ENCODE data around the gene HAUS8. TPM values are rescaled to one million over a fixed set of nuclear protein-coding genes. Genes with fewer than 3 reads are reported as not detected.

The HAUS8 gene
- total and polyA plus RNA-seq, 10 of the 15 experiments (the other 5 are each of a cell fraction or from before 2014, with no cell fraction given) = 22.7 to 43.9 (median 34.4) TPM

DNA sequence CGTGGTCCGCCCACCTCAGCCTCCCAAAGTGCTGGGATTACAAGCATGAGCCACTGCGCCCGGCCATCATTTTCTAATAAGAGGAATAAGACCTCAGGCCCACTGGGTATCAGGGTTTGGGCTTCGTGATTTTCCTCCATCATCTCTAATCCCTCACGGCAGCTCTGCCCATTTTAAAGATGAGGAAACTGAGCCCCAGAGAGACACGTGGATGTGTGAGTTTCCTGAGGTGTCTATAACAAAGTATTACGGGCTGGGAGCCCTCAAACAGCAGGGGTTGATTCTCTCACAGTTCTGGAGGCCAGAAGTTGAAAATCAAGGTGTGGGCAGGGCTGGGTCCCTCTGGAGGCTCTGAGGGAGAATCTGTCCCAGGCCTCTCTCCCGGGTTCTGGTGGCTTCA lies 34.0 kb upstream of the HAUS8 start:
- ChIA-PET SMC1A (ENCODE audit: uncharacterized antibody, unreplicated experiment) (interaction anchor here (0.5 to 7.3 kb wide), 6 partner anchors 15 to 37 kb away, joined by 4 to 66 read pairs (median 4); no protein-coding TSS in a partner anchor), CTCF (interaction anchor here (0.6 to 3.9 kb wide), 6 partner anchors 15 to 174 kb away, joined by 3 to 30 read pairs (median 3); no protein-coding TSS in a partner anchor), POLR2A (interaction anchor here (0.6 to 6.8 kb wide), 4 partner anchors 9 to 62 kb away, joined by 4 to 64 read pairs (median 6); no protein-coding TSS in a partner anchor), RAD21 (ENCODE audit: unreplicated experiment) (interaction anchor here (0.5 to 7.7 kb wide), 9 partner anchors 9 to 222 kb away, joined by 3 to 90 read pairs (median 3); partner anchors contain the start of gene MYO9B)
- H3K9me3 ChIP-seq (replicated peaks; ENCODE audit: control insufficient read depth, insufficient read depth, low read length) = no peaks in the 10 kb centered on the region; the same call in 2 of the 3 replicates
- H2AFZ ChIP-seq (ENCODE audit: control insufficient read depth, low read depth, low read length) = no peak overlapping the region
- peaks cover 25 to 47% of the 10 kb centered on the region in 2 experiments for H3K36me3 ChIP-seq (ENCODE audit: control insufficient read depth in 2 of 2, insufficient read depth in 2 of 2, low read length in 1 of 2)
- intact Hi-C loops (cut with micrococcal nuclease; ENCODE audit: unreplicated experiment) = no loop called here
- H3K4me3 ChIP-seq = 0 out of 2 replicates have a peak overlapping the region, but pooled peaks have one; percentile 20
- H3K9ac ChIP-seq (ENCODE audit: control insufficient read depth, insufficient read depth, low read length) = peak overlapping the region; percentile 56
- FAIRE-seq = no peak
- H3K27ac ChIP-seq (ENCODE audit: control insufficient read depth, insufficient read depth) = peak overlapping the region; percentile 87
- in situ Hi-C loops (cut with MboI) = no loop called here
- 44% methylated on average over 9 of the region's 9 CpGs for WGBS (ENCODE audit: insufficient coverage, insufficient replicate concordance, low lambda C conversion rate, missing lambda C conversion rate)
- H3K4me2 ChIP-seq (ENCODE audit: control insufficient read depth, insufficient read depth) = peak overlapping the region; percentile 94
- H4K20me1 ChIP-seq (ENCODE audit: control insufficient read depth, insufficient read depth) = no peaks in the 10 kb centered on the region
- no peak for DNase-seq (ENCODE audit: low read depth, low spot score)
- H3K4me1 ChIP-seq (ENCODE audit: control insufficient read depth, insufficient read depth, low read length) = peaks cover 65% of the 10 kb centered on the region
- TF ChIP-seq, protein P1, sequence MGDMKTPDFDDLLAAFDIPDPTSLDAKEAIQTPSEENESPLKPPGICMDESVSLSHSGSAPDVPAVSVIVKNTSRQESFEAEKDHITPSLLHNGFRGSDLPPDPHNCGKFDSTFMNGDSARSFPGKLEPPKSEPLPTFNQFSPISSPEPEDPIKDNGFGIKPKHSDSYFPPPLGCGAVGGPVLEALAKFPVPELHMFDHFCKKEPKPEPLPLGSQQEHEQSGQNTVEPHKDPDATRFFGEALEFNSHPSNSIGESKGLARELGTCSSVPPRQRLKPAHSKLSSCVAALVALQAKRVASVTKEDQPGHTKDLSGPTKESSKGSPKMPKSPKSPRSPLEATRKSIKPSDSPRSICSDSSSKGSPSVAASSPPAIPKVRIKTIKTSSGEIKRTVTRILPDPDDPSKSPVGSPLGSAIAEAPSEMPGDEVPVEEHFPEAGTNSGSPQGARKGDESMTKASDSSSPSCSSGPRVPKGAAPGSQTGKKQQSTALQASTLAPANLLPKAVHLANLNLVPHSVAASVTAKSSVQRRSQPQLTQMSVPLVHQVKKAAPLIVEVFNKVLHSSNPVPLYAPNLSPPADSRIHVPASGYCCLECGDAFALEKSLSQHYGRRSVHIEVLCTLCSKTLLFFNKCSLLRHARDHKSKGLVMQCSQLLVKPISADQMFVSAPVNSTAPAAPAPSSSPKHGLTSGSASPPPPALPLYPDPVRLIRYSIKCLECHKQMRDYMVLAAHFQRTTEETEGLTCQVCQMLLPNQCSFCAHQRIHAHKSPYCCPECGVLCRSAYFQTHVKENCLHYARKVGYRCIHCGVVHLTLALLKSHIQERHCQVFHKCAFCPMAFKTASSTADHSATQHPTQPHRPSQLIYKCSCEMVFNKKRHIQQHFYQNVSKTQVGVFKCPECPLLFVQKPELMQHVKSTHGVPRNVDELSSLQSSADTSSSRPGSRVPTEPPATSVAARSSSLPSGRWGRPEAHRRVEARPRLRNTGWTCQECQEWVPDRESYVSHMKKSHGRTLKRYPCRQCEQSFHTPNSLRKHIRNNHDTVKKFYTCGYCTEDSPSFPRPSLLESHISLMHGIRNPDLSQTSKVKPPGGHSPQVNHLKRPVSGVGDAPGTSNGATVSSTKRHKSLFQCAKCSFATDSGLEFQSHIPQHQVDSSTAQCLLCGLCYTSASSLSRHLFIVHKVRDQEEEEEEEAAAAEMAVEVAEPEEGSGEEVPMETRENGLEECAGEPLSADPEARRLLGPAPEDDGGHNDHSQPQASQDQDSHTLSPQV (IDR thresholded peaks at IDR 0.05) = no peak
- TF ChIP-seq STAT1 (conservative IDR thresholded peaks at IDR 0.05) = no peak
- no peak for TF ChIP-seq POLR2A (IDR thresholded peaks at IDR 0.05; ENCODE audit: low read depth, low read length)
- TF ChIP-seq SMARCA5 (IDR thresholded peaks at IDR 0.05) = 0 out of 2 replicates have a peak, but pooled peaks have one; percentile 57
- TF ChIP-seq ZBED1 (IDR thresholded peaks at IDR 0.05; ENCODE audit: borderline replicate concordance) = no peak
- no peak for TF ChIP-seq CBX5 (IDR thresholded peaks at IDR 0.05; ENCODE audit: low read depth)
- peak; percentile 3; the same call in 1 of the 3 replicates for ATAC-seq
- H3K27me3 ChIP-seq (replicated peaks in 1 of 2; ENCODE audit: control insufficient read depth in 2 of 2, insufficient read depth in 2 of 2, low read length in 1 of 2) = no peaks in the 10 kb centered on the region
- no TSS peak for BruUV-seq (replicated peaks)
- peaks cover 89% of the 10 kb centered on the region for H3K79me2 ChIP-seq (ENCODE audit: control insufficient read depth, insufficient read depth, low read length)
